MCF 10A (cell line): ENCODE data around the gene TECPR1. TPM values are rescaled to one million over a fixed set of nuclear protein-coding genes. Genes with fewer than 3 reads are reported as not detected.

Experiments used
- BruUV-seq: library from RNA; stranded (reverse); fragments of 400-500 nt; replicated peaks from 2 replicates; lab custom pipeline; 2021; lab: Mats Ljungman, UMichigan
- CTCF ChIA-PET: fragments of 300-600 bp; sonication (Branson Sonifier 250); formaldehyde crosslinking; extraction: SDS; loops from one replicate; lab custom pipeline; 2021; ENCODE audit warnings: antibody characterized with exemption, inconsistent platforms; lab: Yijun Ruan, JAX
- POLR2A ChIA-PET: fragments of 300-600, 350-650 bp; sonication (Branson Sonifier 250); formaldehyde crosslinking; extraction: SDS; loops from one replicate; lab custom pipeline; 2020; ENCODE audit warnings: antibody characterized with exemption, inconsistent platforms; lab: Yijun Ruan, JAX
- DNase-seq: peaks from one replicate; pipeline ENCODE4 v3.0.0-alpha.2; 2018; ENCODE audit not compliant: unreplicated experiment
- H3K27ac Mint-ChIP-seq: one replicate; pipeline ENCODE4 v1.8.0; 2022; ENCODE audit warnings: mild to moderate bottlenecking, low read depth, mixed read lengths; ENCODE audit not compliant: unreplicated experiment
- H3K27me3 Mint-ChIP-seq: one replicate; pipeline ENCODE4 v1.8.0; 2022; ENCODE audit warnings: mixed read lengths; ENCODE audit not compliant: insufficient read depth, unreplicated experiment
- H3K36me3 Mint-ChIP-seq: one replicate; pipeline ENCODE4 v1.8.0; 2022; ENCODE audit warnings: mild to moderate bottlenecking, moderate library complexity, mixed read lengths; ENCODE audit not compliant: insufficient read depth, unreplicated experiment
- H3K4me1 Mint-ChIP-seq: one replicate; pipeline ENCODE4 v1.8.0; 2022; ENCODE audit warnings: mixed read lengths; ENCODE audit not compliant: insufficient read depth, unreplicated experiment
- H3K4me3 Mint-ChIP-seq: one replicate; pipeline ENCODE4 v1.8.0; 2022; ENCODE audit warnings: mild to moderate bottlenecking, moderate library complexity, mixed read lengths; ENCODE audit not compliant: unreplicated experiment
- H3K9me3 Mint-ChIP-seq: one replicate; pipeline ENCODE4 v1.8.0; 2022; ENCODE audit warnings: mixed read lengths; ENCODE audit not compliant: unreplicated experiment
- CTCF ChIP-seq: fragments of 200-600 bp; IDR thresholded peaks from one replicate; pipeline ENCODE4 v1.8.0; 2022; ENCODE audit warnings: antibody characterized with exemption, mild to moderate bottlenecking; ENCODE audit not compliant: unreplicated experiment
- intact Hi-C: fragments of 100-400 bp; cut with micrococcal nuclease; formaldehyde crosslinking; loops from 2 replicates; pipeline ENCODE4 v1.14.1; 2022
- total RNA-seq: library from RNA; stranded (reverse); gene quantifications from 2 replicates; pipeline ENCODE4 v1.2.3, GENCODE V29; 2022

TECPR1 gene
- total RNA-seq, 1 experiment from 2014 or later = 15.4 TPM

GRCh38 chr7:98203964-98204605 lies 47.9 kb downstream of the TECPR1 start:
- no peaks in the 10 kb centered on the region for H3K9me3 Mint-ChIP-seq
- no peaks in the 10 kb centered on the region for H3K4me1 Mint-ChIP-seq
- H3K27ac Mint-ChIP-seq = no peak overlapping the region
- TF ChIP-seq CTCF = no peak
- no peaks in the 10 kb centered on the region for H3K27me3 Mint-ChIP-seq
- no peak overlapping the region for H3K4me3 Mint-ChIP-seq
- POLR2A ChIA-PET = interaction anchor here (0.6 kb wide), 1 partner anchor 660 kb away, joined by 3 read pairs; no protein-coding TSS in a partner anchor
- CTCF ChIA-PET = interaction anchor here (0.6 to 1.5 kb wide), 2 partner anchors 36 to 558 kb away, joined by 3 read pairs; no protein-coding TSS in a partner anchor
- no peak for DNase-seq
- intact Hi-C loops = no loop called here
- BruUV-seq = no TSS peak
- H3K36me3 Mint-ChIP-seq = peaks cover 31% of the 10 kb centered on the region

DNA sequence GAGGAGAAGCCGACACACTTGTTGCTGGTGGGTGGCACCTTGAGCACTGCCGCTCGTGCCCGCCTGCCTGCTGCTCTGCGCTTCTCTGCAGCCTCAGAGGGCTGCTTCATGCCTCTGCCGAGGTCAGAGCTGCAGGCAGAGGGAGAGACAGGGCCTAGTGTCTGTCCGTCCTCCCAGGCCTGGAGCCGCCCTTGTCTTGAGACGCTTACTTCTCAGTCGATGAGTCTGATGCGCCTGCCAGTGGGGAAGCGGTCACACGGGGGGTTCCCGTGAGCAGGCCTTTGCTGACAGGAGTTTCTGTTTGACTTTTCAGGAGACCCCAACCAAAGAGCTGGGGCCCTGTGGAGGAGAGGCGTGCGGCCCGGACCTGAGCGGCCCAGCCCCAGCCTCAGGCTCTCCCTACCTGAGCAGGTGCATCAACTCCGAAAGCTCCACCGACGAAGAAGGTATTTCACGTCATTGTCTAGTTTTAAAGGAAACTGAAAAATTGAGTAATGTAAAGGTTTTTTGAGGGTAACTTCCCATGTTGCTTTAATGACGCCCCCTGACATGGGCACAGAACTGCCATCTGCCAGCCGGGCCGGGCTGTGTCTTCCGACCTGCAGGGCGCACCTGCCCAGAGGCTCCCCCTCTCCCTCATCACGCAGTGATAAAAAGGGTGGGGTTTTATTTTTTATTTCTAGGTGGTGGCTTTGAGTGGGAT lies 48.6 kb downstream of the TECPR1 start:
- H3K27ac Mint-ChIP-seq = no peak overlapping the region
- no peak for DNase-seq
- no peaks in the 10 kb centered on the region for H3K9me3 Mint-ChIP-seq
- BruUV-seq = no TSS peak
- H3K4me3 Mint-ChIP-seq = no peak overlapping the region
- intact Hi-C loops = no loop called here
- no peaks in the 10 kb centered on the region for H3K4me1 Mint-ChIP-seq
- CTCF ChIA-PET = interaction anchor here (0.6 to 1.5 kb wide), 2 partner anchors 35 to 559 kb away, joined by 3 read pairs; no protein-coding TSS in a partner anchor
- POLR2A ChIA-PET = interaction anchor here (0.6 kb wide), 1 partner anchor 661 kb away, joined by 3 read pairs; no protein-coding TSS in a partner anchor
- H3K36me3 Mint-ChIP-seq = peaks cover 31% of the 10 kb centered on the region
- TF ChIP-seq CTCF = no peak
- no peaks in the 10 kb centered on the region for H3K27me3 Mint-ChIP-seq

GRCh38 chr7:98202367-98203195 lies 49.5 kb downstream of the TECPR1 start:
- Mint-ChIP-seq H3K9me3 (no peaks in the 10 kb centered on the region), H3K27ac (peak overlapping the region; percentile 5), H3K27me3 (no peaks in the 10 kb centered on the region), H3K36me3 (peaks cover 28% of the 10 kb centered on the region), H3K4me3 (no peak overlapping the region), H3K4me1 (no peaks in the 10 kb centered on the region)
- ChIA-PET POLR2A (interaction anchor here (0.7 kb wide), 1 partner anchor 26 kb away, joined by 3 read pairs; no protein-coding TSS in a partner anchor), CTCF (interaction anchor here (0.7 to 1.5 kb wide), 3 partner anchors 19 to 141 kb away, joined by 3 to 5 read pairs (median 3); no protein-coding TSS in a partner anchor)
- no TSS peak for BruUV-seq
- intact Hi-C loops = no loop called here
- no peak for DNase-seq
- TF ChIP-seq CTCF = no peak
